B cell (primary cell): ENCODE data around the gene VWA5B2. TPM values are rescaled to one million over a fixed set of nuclear protein-coding genes. Genes with fewer than 3 reads are reported as not detected.

Experiments used
- ATAC-seq: fragments of 200-7000 bp; cut with Tn5 transposase; one replicate; pipeline ENCODE4 v1.10.0; 2021; ENCODE audit warnings: low read depth, mild to moderate bottlenecking, moderate number of reproducible peaks, moderate library complexity
- CTCF ChIA-PET: fragments of 350-600 bp; sonication (Branson Sonifier 250); formaldehyde crosslinking; loops from one replicate; lab custom pipeline; 2021; ENCODE audit warnings: antibody characterized with exemption, inconsistent platforms; lab: Charles Lee
- POLR2A ChIA-PET: fragments of 350-600 bp; sonication (Branson Sonifier 250); formaldehyde crosslinking; loops from one replicate; lab custom pipeline; 2021; ENCODE audit warnings: antibody characterized with exemption; lab: Charles Lee
- DNase-seq: peaks from one replicate; pipeline ENCODE4 v3.0.0; 2013
- H2AFZ ChIP-seq: 2 replicates; pipeline ENCODE4 v1.6.1; 2012; ENCODE audit warnings: mild to moderate bottlenecking, low read depth, low read length; ENCODE audit not compliant: insufficient read depth, poor library complexity, severe bottlenecking
- H3K27ac ChIP-seq, 2 donors: 1 replicate in 1 of 2; 2 replicates in 1 of 2; pipeline ENCODE4 v1.5.1; 2012 to 2013; ENCODE audit warnings: low read length in 2 of 2, mild to moderate bottlenecking in 2 of 2, moderate library complexity in 1 of 2
- H3K27me3 ChIP-seq, 4 experiments: fragments of 200-600 bp in 1 of 4; sonication (generic) in 1 of 4; replicated peaks in 1 of 4; 1 replicate in 2 of 4; 2 replicates in 2 of 4; pipeline versions ENCODE4 v1.6.1 to v1.7.0; 2013 to 2016; ENCODE audit warnings: low read length in 3 of 4, mild to moderate bottlenecking in 2 of 4, mixed read lengths in 1 of 4, moderate library complexity in 1 of 4; ENCODE audit not compliant: insufficient read depth in 4 of 4, control insufficient read depth in 3 of 4; ENCODE audit errors: control extremely low read depth in 1 of 4
- H3K36me3 ChIP-seq, 2 experiments: replicated peaks in 1 of 2; 1 replicate in 1 of 2; 2 replicates in 1 of 2; pipeline versions ENCODE4 v1.6.1 to v1.7.1; 2013; ENCODE audit warnings: low read length in 1 of 2; ENCODE audit not compliant: insufficient read depth in 2 of 2, control insufficient read depth in 1 of 2; ENCODE audit errors: control extremely low read depth in 1 of 2, extremely low read depth in 1 of 2
- H3K4me1 ChIP-seq, 2 donors: fragments of 200-600 bp in 1 of 2; sonication (generic) in 1 of 2; 1 replicate in 1 of 2; 2 replicates in 1 of 2; pipeline versions ENCODE4 v1.5.1 to v1.6.1; 2013 to 2017; ENCODE audit warnings: low read length in 2 of 2; ENCODE audit not compliant: control insufficient read depth in 2 of 2, insufficient read depth in 2 of 2
- H3K4me2 ChIP-seq: replicated peaks from 2 replicates; pipeline ENCODE3; 2012; ENCODE audit warnings: mild to moderate bottlenecking, low read depth, low read length; ENCODE audit not compliant: poor library complexity, severe bottlenecking
- H3K4me3 ChIP-seq, 5 experiments: fragments of 200-600 bp in 1 of 5; sonication (generic) in 1 of 5; 1 replicate in 3 of 5; 2 replicates in 2 of 5; pipeline versions ENCODE4 v1.5.1 to v1.7.0; 2011 to 2016; ENCODE audit warnings: low read length in 4 of 5, mild to moderate bottlenecking in 4 of 5, low read depth in 2 of 5, control low read depth in 1 of 5, moderate library complexity in 1 of 5; ENCODE audit not compliant: insufficient read depth in 1 of 5; ENCODE audit errors: control extremely low read depth in 1 of 5, extremely low read depth in 1 of 5
- H3K79me2 ChIP-seq: fragments of 200-600 bp; sonication (generic); one replicate; pipeline ENCODE4 v1.6.0; 2016; ENCODE audit warnings: low read length; ENCODE audit not compliant: control insufficient read depth, insufficient read depth
- H3K9ac ChIP-seq: fragments of 200-600 bp; sonication (generic); 2 replicates; pipeline ENCODE4 v1.6.1; 2017; ENCODE audit warnings: mild to moderate bottlenecking, low read length, moderate library complexity
- H3K9me3 ChIP-seq, 3 donors: one replicate each; pipeline versions ENCODE4 v1.6.1 to v1.7.1; 2013; ENCODE audit warnings: low read length in 2 of 3; ENCODE audit not compliant: control insufficient read depth in 2 of 3, insufficient read depth in 1 of 3; ENCODE audit errors: control extremely low read depth in 1 of 3
- H4K20me1 ChIP-seq: 2 replicates; pipeline ENCODE4 v1.6.0; 2012; ENCODE audit warnings: mild to moderate bottlenecking, low read length; ENCODE audit not compliant: insufficient read depth, control insufficient read depth, poor library complexity, severe bottlenecking
- H3K27ac Mint-ChIP-seq: one replicate; pipeline ENCODE4 v1.8.0; 2021; ENCODE audit warnings: mixed read lengths
- H3K27me3 Mint-ChIP-seq: one replicate; pipeline ENCODE4 v1.8.0; 2021; ENCODE audit warnings: mixed read lengths
- H3K4me1 Mint-ChIP-seq: one replicate; pipeline ENCODE4 v1.8.0; 2021; ENCODE audit warnings: mixed read lengths
- H3K4me3 Mint-ChIP-seq: one replicate; pipeline ENCODE4 v1.8.0; 2021; ENCODE audit warnings: mixed read lengths
- H3K9me3 Mint-ChIP-seq: one replicate; pipeline ENCODE4 v1.8.0; 2022; ENCODE audit warnings: mixed read lengths; ENCODE audit not compliant: insufficient read depth
- EZH2 ChIP-seq: IDR thresholded peaks from 2 replicates; pipeline ENCODE4 v1.6.1; 2012; ENCODE audit warnings: borderline replicate concordance, low read depth, mild to moderate bottlenecking, moderate library complexity, low read length; ENCODE audit not compliant: insufficient read depth, poor library complexity, severe bottlenecking
- WGBS: methylation state at CpG from one replicate; pipeline ENCODE4 v1.1.5; 2013; ENCODE audit warnings: missing lambda C conversion rate; ENCODE audit not compliant: insufficient coverage; 5-methylcytosine and 5-hydroxymethylcytosine counted together
- intact Hi-C: fragments of 100-400 bp; cut with micrococcal nuclease; formaldehyde crosslinking; loops from one replicate; pipeline ENCODE4 v1.10.0; 2022
- polyA minus RNA-seq: library from RNA; depleted of rRNA, polyadenylated mRNA; stranded (reverse); fragments of >200 nt; gene quantifications from 2 replicates; pipeline ENCODE4 v1.2.3, GENCODE V29; 2012
- polyA plus RNA-seq: library from polyadenylated mRNA; depleted of rRNA; stranded (reverse); fragments of >200 nt; gene quantifications from 2 replicates; pipeline ENCODE4 v1.2.3, GENCODE V29; 2012
- total RNA-seq, 2 donors: library from RNA; stranded (reverse); fragments of 120-200 nt in 1 of 2; gene quantifications; 1 replicate in 1 of 2; 2 replicates in 1 of 2; pipeline versions ENCODE4 v1.2.3 to v1.2.4, GENCODE V29; 2013 to 2022
- TF ChIP-seq, protein P1 (sequence below): fragments of 200-600 bp; IDR thresholded peaks from one replicate; pipeline ENCODE4 v1.8.0; 2022; ENCODE audit warnings: antibody characterized with exemption, mild to moderate bottlenecking

VWA5B2 gene
- 0.37 TPM in 1 of 2 replicates, not detected in the other for total RNA-seq
- not detected for total RNA-seq (2013)
- polyA plus RNA-seq, result 0.09 and 0.10 TPM in 2 replicates
- polyA minus RNA-seq, result 0.14 TPM in 1 of 2 replicates, not detected in the other

DNA sequence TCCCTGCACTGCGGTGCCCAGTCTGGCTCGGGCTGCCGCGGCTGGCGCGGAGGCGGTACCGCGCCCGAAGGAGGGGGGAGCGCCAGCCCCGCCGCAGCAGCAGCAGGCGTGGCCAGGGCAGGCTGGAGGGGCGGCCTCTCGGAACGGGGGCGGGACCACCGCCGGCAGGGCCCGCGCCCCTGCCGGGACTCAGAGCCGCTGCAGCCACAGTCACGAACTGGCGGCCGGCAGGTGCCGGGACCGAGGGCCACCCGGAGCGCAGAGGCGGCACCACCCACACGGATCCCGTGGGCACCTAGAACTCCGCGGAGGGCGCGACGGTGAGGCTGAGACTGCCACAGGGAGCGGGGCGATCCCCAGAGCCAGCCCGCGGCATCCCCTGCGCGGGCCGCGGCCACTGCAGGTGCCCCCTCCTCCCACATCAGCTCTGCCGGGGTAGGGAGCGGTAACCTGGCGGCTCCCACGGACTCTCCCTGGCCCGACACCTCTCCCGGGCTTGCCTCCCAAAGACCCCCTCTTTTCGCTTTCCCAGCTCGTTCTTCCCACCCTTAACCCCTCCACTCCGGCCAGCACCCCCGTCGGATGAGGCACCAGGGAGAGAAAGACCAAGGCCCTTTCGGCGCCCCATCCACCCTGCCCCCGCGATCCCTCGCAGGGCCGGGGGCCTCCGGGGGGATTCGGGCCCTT lies at the start of gene VWA5B2:
Gene VWA5B2, plus strand, starts transcription at position 192 of the 687 bp plus-strand sequence. CDS start 944 bp downstream, outside the sequence.
- Histone ChIP-seq H3K9me3 (peaks cover 0 to 3% (median 0%) of the 10 kb centered on the region in 3 donors), H3K79me2 (no peaks in the 10 kb centered on the region), H3K4me2 (peak within 1 kb of the TSS; percentile 100), H3K36me3 (no peaks in the 10 kb centered on the region), H3K27ac (no peak within 1 kb of the TSS), H4K20me1 (no peaks in the 10 kb centered on the region), H3K4me3 (peak within 1 kb of the TSS; percentile 9 to 74 (median 59)), H3K9ac (peak within 1 kb of the TSS; percentile 72), H3K27me3 (peaks cover 0 to 73% (median 39%) of the 10 kb centered on the region in 4 experiments), H2AFZ (peak within 1 kb of the TSS; percentile 82), H3K4me1 (peaks cover 15 to 25% of the 10 kb centered on the region in 2 donors)
- TF ChIP-seq, protein P1, sequence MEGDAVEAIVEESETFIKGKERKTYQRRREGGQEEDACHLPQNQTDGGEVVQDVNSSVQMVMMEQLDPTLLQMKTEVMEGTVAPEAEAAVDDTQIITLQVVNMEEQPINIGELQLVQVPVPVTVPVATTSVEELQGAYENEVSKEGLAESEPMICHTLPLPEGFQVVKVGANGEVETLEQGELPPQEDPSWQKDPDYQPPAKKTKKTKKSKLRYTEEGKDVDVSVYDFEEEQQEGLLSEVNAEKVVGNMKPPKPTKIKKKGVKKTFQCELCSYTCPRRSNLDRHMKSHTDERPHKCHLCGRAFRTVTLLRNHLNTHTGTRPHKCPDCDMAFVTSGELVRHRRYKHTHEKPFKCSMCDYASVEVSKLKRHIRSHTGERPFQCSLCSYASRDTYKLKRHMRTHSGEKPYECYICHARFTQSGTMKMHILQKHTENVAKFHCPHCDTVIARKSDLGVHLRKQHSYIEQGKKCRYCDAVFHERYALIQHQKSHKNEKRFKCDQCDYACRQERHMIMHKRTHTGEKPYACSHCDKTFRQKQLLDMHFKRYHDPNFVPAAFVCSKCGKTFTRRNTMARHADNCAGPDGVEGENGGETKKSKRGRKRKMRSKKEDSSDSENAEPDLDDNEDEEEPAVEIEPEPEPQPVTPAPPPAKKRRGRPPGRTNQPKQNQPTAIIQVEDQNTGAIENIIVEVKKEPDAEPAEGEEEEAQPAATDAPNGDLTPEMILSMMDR, result peak; percentile 37
- no peak for TF ChIP-seq EZH2
- ChIA-PET CTCF (interaction anchor here (1.0 to 2.4 kb wide), 4 partner anchors 11 to 334 kb away, joined by 3 to 12 read pairs (median 5); no protein-coding TSS in a partner anchor), POLR2A (interaction anchor here (1.4 kb wide), 1 partner anchor 20 kb away, joined by 3 read pairs; the partner anchor contains the start of gene EEF1AKMT4)
- ATAC-seq, result peak; percentile 98
- Mint-ChIP-seq H3K4me3 (peak within 1 kb of the TSS; percentile 85), H3K27me3 (peaks cover 44% of the 10 kb centered on the region), H3K27ac (no peak within 1 kb of the TSS), H3K4me1 (peaks cover 20% of the 10 kb centered on the region), H3K9me3 (no peaks in the 10 kb centered on the region)
- intact Hi-C loops, result loop anchor here (1.0 to 5.0 kb wide), 5 partner anchors 43 to 345 kb away; partner anchors contain the start of genes ABCF3, AP2M1, EIF2B5 and PARL
- under 1% methylated on average over 66 of the region's 66 CpGs for WGBS
- DNase-seq, result peak; percentile 88

DNA sequence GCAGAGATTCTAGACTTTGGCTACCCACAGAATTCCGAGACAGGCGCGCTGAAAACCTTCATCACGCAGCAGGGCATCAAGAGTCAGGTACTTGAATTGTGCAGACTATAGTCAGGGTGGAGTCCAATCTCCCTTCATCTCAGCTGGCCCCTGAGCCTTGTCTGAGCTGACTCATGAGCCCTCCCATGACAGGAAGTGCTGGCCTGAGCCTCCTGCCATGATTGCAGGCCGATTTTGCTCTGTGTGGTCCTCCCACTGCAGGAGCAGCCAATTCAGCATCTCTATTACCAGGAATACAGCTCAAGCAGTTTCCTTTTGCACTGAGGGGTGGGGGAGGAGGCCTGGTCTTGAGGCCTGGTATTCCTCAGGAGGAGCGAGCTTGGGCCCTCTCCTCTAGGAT lies 49.2 kb upstream of the VWA5B2 start:
- peaks cover 37% of the 10 kb centered on the region for H3K79me2 ChIP-seq
- no peak for DNase-seq
- Mint-ChIP-seq H3K27me3 (no peaks in the 10 kb centered on the region), H3K4me3 (no peak overlapping the region), H3K27ac (no peak overlapping the region), H3K4me1 (peaks cover 32% of the 10 kb centered on the region), H3K9me3 (no peaks in the 10 kb centered on the region)
- H3K27ac ChIP-seq, result no peak overlapping the region
- 83% methylated on average over 5 of the region's 6 CpGs for WGBS
- TF ChIP-seq EZH2, result no peak
- TF ChIP-seq, protein P1, result no peak
- ChIA-PET CTCF (interaction anchor here (0.5 kb wide), 1 partner anchor 29 kb away, joined by 4 read pairs; no protein-coding TSS in a partner anchor), POLR2A (no interaction called here)
- no peak for ATAC-seq
- peaks cover 6 to 71% of the 10 kb centered on the region in 2 experiments for H3K36me3 ChIP-seq
- no peak overlapping the region for H3K4me3 ChIP-seq
- intact Hi-C loops, result no loop called here
- H3K9ac ChIP-seq, result no peak overlapping the region
- H4K20me1 ChIP-seq, result peaks cover 15% of the 10 kb centered on the region
- H3K4me1 ChIP-seq, result peaks cover 20 to 28% of the 10 kb centered on the region in 2 donors
- no peak overlapping the region for H3K4me2 ChIP-seq
- H3K9me3 ChIP-seq, result no peaks in the 10 kb centered on the region
- H3K27me3 ChIP-seq, result no peaks in the 10 kb centered on the region
- no peak overlapping the region for H2AFZ ChIP-seq
